ENCODE data around the gene GRXCR2.

GRXCR2 gene

GRCh38 chr5:145853781-145854376 lies 18.9 kb downstream of the GRXCR2 start:
- TF ChIP-seq CTCF (IDR thresholded peaks at IDR 0.05; ENCODE audit: insufficient read depth, low read depth, low read length, missing control alignments) = no peak
- DNase-seq (ENCODE audit: low read depth) = no peak
- no peak overlapping the region for H3K4me3 ChIP-seq (ENCODE audit: low read depth, low read length)

- no peak overlapping the region for H3K4me3 ChIP-seq (ENCODE audit: low read depth, low read length)
- no peak for DNase-seq (ENCODE audit: low read depth)
- no peak for TF ChIP-seq CTCF (IDR thresholded peaks at IDR 0.05; ENCODE audit: insufficient read depth, low read depth, low read length, missing control alignments)
Observed at GRCh38 chr5:145852990-145853389, 19.8 kb downstream of the GRXCR2 start.

- no peak overlapping the region for H3K4me3 ChIP-seq (ENCODE audit: low read depth, low read length)
- no peak for DNase-seq (ENCODE audit: low read depth)
- no peak for TF ChIP-seq CTCF (IDR thresholded peaks at IDR 0.05; ENCODE audit: insufficient read depth, low read depth, low read length, missing control alignments)
Observed at GRCh38 chr5:145848854-145849253, 24.0 kb downstream of the GRXCR2 start.

- TF ChIP-seq CTCF (IDR thresholded peaks at IDR 0.05; ENCODE audit: insufficient read depth, low read depth, low read length, missing control alignments) = no peak
- H3K4me3 ChIP-seq (ENCODE audit: low read depth, low read length) = no peak overlapping the region
- DNase-seq (ENCODE audit: low read depth) = no peak
Observed at GRCh38 chr5:145847499-145848497, 25.0 kb downstream of the GRXCR2 start.

GRCh38 chr5:145846081-145846480 lies 26.7 kb downstream of the GRXCR2 start:
- no peak overlapping the region for H3K4me3 ChIP-seq (ENCODE audit: low read depth, low read length)
- no peak for TF ChIP-seq CTCF (IDR thresholded peaks at IDR 0.05; ENCODE audit: insufficient read depth, low read depth, low read length, missing control alignments)
- DNase-seq (ENCODE audit: low read depth) = no peak

- H3K4me3 ChIP-seq (ENCODE audit: low read depth, low read length) = no peak overlapping the region
- no peak for TF ChIP-seq CTCF (IDR thresholded peaks at IDR 0.05; ENCODE audit: insufficient read depth, low read depth, low read length, missing control alignments)
- DNase-seq (ENCODE audit: low read depth) = no peak
Observed at GRCh38 chr5:145841299-145841698, 31.5 kb downstream of the GRXCR2 start.
